GM21529 (cell line): ENCODE results near the gene SLC43A3.

Experiments used
- ATAC-seq: cut with Tn5 transposase; IDR thresholded peaks from one replicate; pipeline ENCODE4 v1.9.1; 2021; ENCODE audit not compliant: unreplicated experiment

The SLC43A3 gene

DNA sequence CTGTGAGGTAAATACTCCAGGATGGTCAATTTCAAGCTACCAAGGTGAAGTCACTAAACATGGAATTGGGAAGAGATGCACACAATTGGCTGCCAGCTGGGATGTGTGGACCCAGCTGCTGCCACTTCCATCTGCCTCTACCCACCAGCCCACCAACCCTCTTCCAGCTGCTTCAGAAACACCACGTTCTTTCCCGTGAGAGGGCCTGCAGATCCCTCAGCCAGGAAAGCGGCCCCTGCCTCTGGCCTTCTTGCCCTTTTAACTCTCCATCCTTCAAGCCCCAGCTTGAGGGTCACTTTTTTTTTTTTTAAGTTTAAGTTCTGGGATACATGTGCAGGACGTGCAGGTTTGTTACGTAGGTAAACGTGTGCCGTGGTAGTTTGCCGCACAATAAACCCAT, 65.9 kb downstream of the SLC43A3 start:
- ATAC-seq, result no peak

DNA sequence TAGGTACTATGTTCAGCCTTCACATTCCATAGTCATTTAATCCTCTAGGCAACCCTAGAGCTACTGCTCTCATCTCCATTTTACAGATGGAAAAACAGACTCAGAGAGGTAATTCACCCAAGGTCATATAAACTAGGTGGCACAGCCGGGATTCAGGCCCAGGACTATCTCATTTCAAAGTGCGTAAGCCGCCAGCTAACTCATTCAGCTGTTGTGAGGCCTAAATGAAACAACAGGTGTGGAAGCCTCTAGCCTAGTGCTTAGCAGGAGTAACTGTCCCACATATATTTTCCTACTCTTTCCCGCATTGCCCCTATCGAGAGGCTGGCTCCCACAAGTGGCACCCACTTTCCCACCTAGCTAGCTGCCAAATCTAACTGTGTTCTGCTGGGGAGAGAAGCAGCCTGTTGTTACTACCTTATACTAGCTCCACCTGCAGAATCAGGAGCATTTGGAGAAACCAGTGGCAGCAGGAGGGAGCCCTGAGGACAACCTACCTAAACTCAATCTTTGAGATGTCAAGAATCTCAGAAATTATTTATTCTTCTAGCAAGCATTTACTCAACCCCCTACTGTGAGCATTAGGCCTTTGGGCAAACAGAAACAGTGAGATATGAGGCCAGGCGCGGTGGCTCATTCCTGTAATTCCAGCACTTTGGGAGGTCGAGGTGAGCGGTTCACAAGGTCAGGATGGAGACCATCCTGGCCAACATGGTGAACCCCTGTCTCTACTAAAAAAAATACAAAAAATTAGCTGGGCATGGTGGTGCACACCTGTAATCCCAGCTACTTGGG, 66.8 kb downstream of the SLC43A3 start:
- no peak for ATAC-seq

DNA sequence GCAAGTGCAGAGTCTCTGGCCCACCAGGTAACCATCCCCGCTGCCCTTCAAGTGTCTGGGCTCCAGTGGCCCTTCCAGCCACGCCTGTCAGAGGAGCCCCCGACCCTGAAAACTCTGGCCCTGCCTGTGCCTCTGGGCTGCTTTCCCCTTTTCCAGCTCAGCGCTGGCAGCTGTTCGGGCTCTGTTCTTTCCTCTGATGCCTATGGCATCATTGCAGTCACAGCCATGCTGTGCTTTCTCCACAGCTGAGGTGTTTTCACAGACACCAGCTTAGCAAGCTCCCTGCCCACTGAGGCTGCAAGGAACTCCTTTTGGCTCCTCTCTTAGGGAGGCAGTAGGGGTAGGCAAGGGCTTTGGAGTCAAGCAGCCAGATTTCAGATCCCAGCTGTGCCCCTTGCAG, 67.5 kb downstream of the SLC43A3 start:
- ATAC-seq, result no peak

DNA sequence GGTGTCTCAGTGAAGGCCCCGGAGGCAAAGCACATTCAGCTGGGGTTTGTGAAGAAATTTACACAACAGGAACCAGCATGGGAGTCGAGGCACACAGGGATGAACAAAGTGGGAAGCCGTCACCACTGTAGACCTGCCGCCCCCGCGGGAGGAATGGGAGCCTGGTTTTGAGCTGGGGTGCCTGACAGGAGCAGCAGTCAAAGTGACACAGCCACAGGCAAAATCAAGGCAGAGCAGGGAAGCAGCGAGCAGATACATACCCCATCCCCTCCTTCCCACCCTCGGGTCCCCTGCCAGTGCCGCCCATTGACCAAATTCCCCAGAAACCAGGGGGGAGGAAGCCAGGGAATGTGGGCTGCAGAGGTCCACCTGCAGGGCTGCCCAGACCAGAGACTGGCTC, 67.9 kb downstream of the SLC43A3 start:
- no peak for ATAC-seq

DNA sequence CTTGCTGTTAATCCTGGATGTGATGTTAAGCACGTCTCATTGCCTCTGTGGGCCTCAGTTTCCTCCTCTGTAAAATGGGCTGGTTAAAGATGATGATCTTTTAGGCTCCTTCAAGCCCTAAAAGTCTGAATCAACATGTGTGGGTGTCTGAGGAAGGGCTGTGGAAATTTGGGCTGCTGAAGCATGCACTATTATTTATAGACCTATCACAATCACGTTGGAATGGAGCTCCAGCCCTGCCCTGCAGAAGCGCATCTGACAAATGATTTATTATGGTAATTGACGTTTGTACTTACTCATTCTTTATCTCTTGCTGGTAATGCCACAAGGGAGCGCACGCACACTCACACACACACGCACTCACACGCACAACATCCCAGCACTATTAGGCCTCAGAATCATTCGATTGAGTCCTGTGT, 68.4 kb downstream of the SLC43A3 start:
- no peak for ATAC-seq

DNA sequence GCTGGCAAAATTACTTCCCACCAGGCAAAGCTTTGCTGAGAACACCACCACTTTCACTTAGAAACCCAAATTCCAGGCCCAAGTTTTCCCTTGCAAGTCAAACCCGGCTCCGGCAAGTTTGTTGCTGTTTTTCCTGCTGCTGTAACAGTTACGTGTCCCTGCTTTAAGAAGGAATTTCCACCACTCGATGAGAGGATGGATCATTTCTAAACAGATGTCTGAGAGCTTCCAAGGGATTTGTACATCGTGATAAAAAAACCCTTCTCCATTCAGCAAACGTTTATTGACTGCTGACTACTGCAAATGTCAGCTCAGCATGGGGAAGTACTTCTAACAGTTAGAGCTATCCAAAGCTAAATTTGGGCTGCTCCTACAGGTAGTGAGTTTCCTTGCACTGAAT, 69.1 kb downstream of the SLC43A3 start:
- no peak for ATAC-seq

DNA sequence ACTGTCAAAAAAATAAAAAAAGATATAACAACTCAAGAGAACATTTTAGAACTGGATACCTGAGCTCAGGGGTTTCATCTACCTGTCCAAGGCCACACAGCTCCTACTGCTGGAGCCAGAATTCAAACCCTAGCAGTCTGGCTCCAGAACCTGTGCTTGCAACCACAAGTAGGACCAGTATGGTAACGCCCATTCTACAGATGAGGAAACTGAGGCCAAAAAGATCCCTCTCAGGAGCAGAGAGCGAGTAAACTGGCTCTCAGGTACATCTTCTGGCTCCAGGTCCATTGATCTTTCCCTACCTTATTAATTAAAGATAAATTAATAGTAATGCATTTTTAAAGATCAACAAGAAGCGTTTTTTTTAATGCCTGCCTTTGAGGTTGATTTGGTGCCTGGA, 69.6 kb downstream of the SLC43A3 start:
- no peak for ATAC-seq
